ENCODE measurements around the gene UFM1. TPM values are rescaled to one million over a fixed set of nuclear protein-coding genes. Genes with fewer than 3 reads are reported as not detected.
"Not testable (repeated sequence)": the region's sequence is repeated elsewhere in the genome, so short reads cannot be mapped to it uniquely, and the experiment has no call there.

UFM1 gene
- total RNA-seq, 2 donors from 2014 or later: 39.2 to 43.2 TPM

- Histone ChIP-seq H3K9me3 (ENCODE audit: control insufficient read depth, low read length) (peaks cover 12% of the 10 kb centered on the region), H3K4me1 (ENCODE audit: control insufficient read depth, insufficient read depth, low read length) (no peaks in the 10 kb centered on the region), H3K27me3 (ENCODE audit: control insufficient read depth, insufficient read depth, low read length, poor library complexity, severe bottlenecking) (no peaks in the 10 kb centered on the region), H3K9ac (ENCODE audit: extremely low read depth, low read length, poor library complexity, severe bottlenecking) (no peak overlapping the region), H3K4me3 (ENCODE audit: low read length) (no peak overlapping the region), H3K27ac (ENCODE audit: low read depth, low read length) (no peak overlapping the region), H3K36me3 (ENCODE audit: control insufficient read depth, insufficient read depth, low read length) (peaks cover 51% of the 10 kb centered on the region)
- Mint-ChIP-seq H3K9me3 (peaks cover 3% of the 10 kb centered on the region), H3K4me3 (no peak overlapping the region), H3K27ac (no peak overlapping the region), H3K27me3 (ENCODE audit: insufficient read depth) (no peaks in the 10 kb centered on the region), H3K36me3 (ENCODE audit: low read depth) (peaks cover 28% of the 10 kb centered on the region), H3K4me1 (peaks cover 11% of the 10 kb centered on the region)
- TF ChIP-seq, protein P1, sequence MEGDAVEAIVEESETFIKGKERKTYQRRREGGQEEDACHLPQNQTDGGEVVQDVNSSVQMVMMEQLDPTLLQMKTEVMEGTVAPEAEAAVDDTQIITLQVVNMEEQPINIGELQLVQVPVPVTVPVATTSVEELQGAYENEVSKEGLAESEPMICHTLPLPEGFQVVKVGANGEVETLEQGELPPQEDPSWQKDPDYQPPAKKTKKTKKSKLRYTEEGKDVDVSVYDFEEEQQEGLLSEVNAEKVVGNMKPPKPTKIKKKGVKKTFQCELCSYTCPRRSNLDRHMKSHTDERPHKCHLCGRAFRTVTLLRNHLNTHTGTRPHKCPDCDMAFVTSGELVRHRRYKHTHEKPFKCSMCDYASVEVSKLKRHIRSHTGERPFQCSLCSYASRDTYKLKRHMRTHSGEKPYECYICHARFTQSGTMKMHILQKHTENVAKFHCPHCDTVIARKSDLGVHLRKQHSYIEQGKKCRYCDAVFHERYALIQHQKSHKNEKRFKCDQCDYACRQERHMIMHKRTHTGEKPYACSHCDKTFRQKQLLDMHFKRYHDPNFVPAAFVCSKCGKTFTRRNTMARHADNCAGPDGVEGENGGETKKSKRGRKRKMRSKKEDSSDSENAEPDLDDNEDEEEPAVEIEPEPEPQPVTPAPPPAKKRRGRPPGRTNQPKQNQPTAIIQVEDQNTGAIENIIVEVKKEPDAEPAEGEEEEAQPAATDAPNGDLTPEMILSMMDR (conservative IDR thresholded peaks at IDR 0.05): no peak
- WGBS, 2 experiments (ENCODE audit: insufficient coverage in 1 of 2, insufficient read length in 1 of 2): 94 to 97% methylated on average over 3 to 4 of the region's 4 CpGs
- DNase-seq: no peak
Measured at GRCh38 chr13:38361542-38362262, 12.1 kb downstream of the UFM1 start.

DNA sequence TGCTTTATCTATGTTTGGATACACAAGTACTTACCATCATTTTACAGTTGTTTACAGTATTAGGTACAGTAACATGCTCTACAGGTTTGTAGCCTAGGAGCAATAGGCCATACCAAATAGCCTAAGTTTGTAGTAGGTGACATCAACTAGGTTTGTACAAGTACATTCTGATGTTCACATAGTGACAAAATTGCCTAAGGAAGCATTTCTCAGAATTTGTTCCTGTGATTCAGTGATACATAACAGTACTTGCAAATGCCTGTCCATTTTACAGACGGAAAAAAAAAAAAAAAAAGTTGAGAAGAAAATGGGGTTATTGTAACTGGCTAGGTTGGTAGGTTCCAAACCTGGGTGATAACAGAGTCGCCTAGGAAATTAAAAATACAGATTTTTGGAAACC is 13.6 kb downstream of the UFM1 start:
- H3K4me3 ChIP-seq (ENCODE audit: low read length): no peak overlapping the region
- Mint-ChIP-seq H3K4me3 (no peak overlapping the region), H3K27ac (no peak overlapping the region), H3K36me3 (ENCODE audit: low read depth) (peaks cover 27% of the 10 kb centered on the region), H3K27me3 (ENCODE audit: insufficient read depth) (no peaks in the 10 kb centered on the region), H3K4me1 (peaks cover 17% of the 10 kb centered on the region), H3K9me3 (peaks cover 3% of the 10 kb centered on the region)
- H3K36me3 ChIP-seq (ENCODE audit: control insufficient read depth, insufficient read depth, low read length): peaks cover 41% of the 10 kb centered on the region
- no peaks in the 10 kb centered on the region for H3K4me1 ChIP-seq (ENCODE audit: control insufficient read depth, insufficient read depth, low read length)
- H3K27me3 ChIP-seq (ENCODE audit: control insufficient read depth, insufficient read depth, low read length, poor library complexity, severe bottlenecking): no peaks in the 10 kb centered on the region
- TF ChIP-seq, protein P1 (conservative IDR thresholded peaks at IDR 0.05): no peak
- H3K9ac ChIP-seq (ENCODE audit: extremely low read depth, low read length, poor library complexity, severe bottlenecking): no peak overlapping the region
- 95 to 100% methylated on average over 1 to 2 of the region's 2 CpGs for WGBS, 2 experiments (ENCODE audit: insufficient coverage in 1 of 2, insufficient read length in 1 of 2)
- no peak for DNase-seq
- H3K9me3 ChIP-seq (ENCODE audit: control insufficient read depth, low read length): peaks cover 12% of the 10 kb centered on the region
- no peak overlapping the region for H3K27ac ChIP-seq (ENCODE audit: low read depth, low read length)

GRCh38 chr13:38363746-38364145 is 14.1 kb downstream of the UFM1 start:
- peaks cover 36% of the 10 kb centered on the region for H3K36me3 ChIP-seq (ENCODE audit: control insufficient read depth, insufficient read depth, low read length)
- not testable (repeated sequence) for H3K4me1 ChIP-seq (ENCODE audit: control insufficient read depth, insufficient read depth, low read length); H3K27me3 Mint-ChIP-seq (ENCODE audit: insufficient read depth); H3K9me3 Mint-ChIP-seq; H3K27ac ChIP-seq (ENCODE audit: low read depth, low read length); DNase-seq; H3K9ac ChIP-seq (ENCODE audit: extremely low read depth, low read length, poor library complexity, severe bottlenecking); H3K4me3 ChIP-seq (ENCODE audit: low read length); H3K27me3 ChIP-seq (ENCODE audit: control insufficient read depth, insufficient read depth, low read length, poor library complexity, severe bottlenecking); H3K27ac Mint-ChIP-seq; H3K4me3 Mint-ChIP-seq
- H3K9me3 ChIP-seq (ENCODE audit: control insufficient read depth, low read length): peaks cover 12% of the 10 kb centered on the region
- Mint-ChIP-seq H3K4me1 (peaks cover 18% of the 10 kb centered on the region), H3K36me3 (ENCODE audit: low read depth) (peaks cover 27% of the 10 kb centered on the region)
- WGBS, 2 experiments (ENCODE audit: insufficient coverage in 1 of 2, insufficient read length in 1 of 2): 92% methylated on average over 18 of the region's 19 CpGs; no CpG with 5 or more reads in 1 of the 2 experiments

All from endodermal cell (in vitro differentiated cells).